GM13976 (cell line): ENCODE measurements around the gene CD48.

Source experiments
- DNase-seq: peaks from one replicate; pipeline ENCODE4 v3.0.0; 2012; ENCODE audit warnings: low spot score
- CTCF ChIP-seq: IDR thresholded peaks from 2 replicates; pipeline ENCODE4 v1.5.1; 2012; ENCODE audit warnings: borderline replicate concordance, mild to moderate bottlenecking; ENCODE audit not compliant: insufficient read depth; ENCODE audit errors: extremely low read depth, missing control alignments, control extremely low read depth
- in situ Hi-C: fragments of 300-500 bp; cut with MboI; formaldehyde crosslinking; loops from one replicate; pipeline ENCODE4 v1.12.0; 2022; ENCODE audit warnings: low sequenced_read_pairs, mixed read lengths, inconsistent platforms; ENCODE audit not compliant: unreplicated experiment

CD48 gene

GRCh38 chr1:160755461-160755860, 43.8 kb upstream of the CD48 start:
- no peak for TF ChIP-seq CTCF
- in situ Hi-C loops, result no loop called here
- DNase-seq, result no peak

GRCh38 chr1:160753594-160753993, 42.0 kb upstream of the CD48 start:
- DNase-seq, result no peak
- in situ Hi-C loops, result no loop called here
- no peak for TF ChIP-seq CTCF

GRCh38 chr1:160752924-160753323, 41.3 kb upstream of the CD48 start:
- no peak for TF ChIP-seq CTCF
- no peak for DNase-seq
- in situ Hi-C loops, result no loop called here

- in situ Hi-C loops, result no loop called here
- TF ChIP-seq CTCF, result no peak
- no peak for DNase-seq
Measured at GRCh38 chr1:160752406-160752805, 40.8 kb upstream of the CD48 start.

- in situ Hi-C loops, result no loop called here
- no peak for TF ChIP-seq CTCF
Measured at GRCh38 chr1:160750608-160751007, 39.0 kb upstream of the CD48 start.

GRCh38 chr1:160748878-160749269, 37.3 kb upstream of the CD48 start:
- TF ChIP-seq CTCF, result no peak
- in situ Hi-C loops, result no loop called here
- no peak for DNase-seq

More at GRCh38 chr1:160750608-160751007, 39.0 kb upstream of the CD48 start:
- DNase-seq, result no peak
